HEK293 (cell line): ENCODE results near the gene CADPS2.

Experiments
- BCL11A ChIP-seq: fragments of 450-650 bp; formaldehyde crosslinking; IDR thresholded peaks from 2 replicates; pipeline ENCODE4 v1.5.1; 2016; ENCODE audit warnings: low read depth, missing biosample characterization, missing genetic modification characterization
- BCL11B ChIP-seq: fragments of 450-650 bp; formaldehyde crosslinking; IDR thresholded peaks from 2 replicates; pipeline ENCODE4 v1.5.1; 2016; ENCODE audit warnings: low read depth, missing biosample characterization, missing genetic modification characterization
- HOXC10 ChIP-seq: sonication (generic); formaldehyde crosslinking; IDR thresholded peaks from 2 replicates; pipeline ENCODE4 v1.8.1; 2023; ENCODE audit warnings: mild to moderate bottlenecking, missing genetic modification reagents
- MYNN ChIP-seq: fragments of 450-650 bp; formaldehyde crosslinking; IDR thresholded peaks from 2 replicates; pipeline ENCODE4 v1.5.1; 2016; ENCODE audit warnings: missing biosample characterization, missing genetic modification characterization, borderline replicate concordance
- OSR2 ChIP-seq: fragments of 450-650 bp; formaldehyde crosslinking; IDR thresholded peaks from 2 replicates; pipeline ENCODE4 v1.5.1; 2016; ENCODE audit warnings: missing biosample characterization, missing genetic modification characterization
- TCF7L2 ChIP-seq: IDR thresholded peaks from 2 replicates; pipeline ENCODE4 v1.6.1; 2011; ENCODE audit warnings: low read depth, mild to moderate bottlenecking, inconsistent platforms, low read length, moderate library complexity, borderline replicate concordance
- TRIM28 ChIP-seq: IDR thresholded peaks from 2 replicates; pipeline ENCODE4 v1.6.1; 2011; ENCODE audit warnings: low read length, control low read depth, borderline replicate concordance
- ZBTB8A ChIP-seq: fragments of 450-650 bp; formaldehyde crosslinking; IDR thresholded peaks from 2 replicates; pipeline ENCODE4 v1.5.1; 2016; ENCODE audit warnings: missing biosample characterization, missing genetic modification characterization
- ZNF121 ChIP-seq: fragments of 450-650 bp; formaldehyde crosslinking; IDR thresholded peaks from 2 replicates; pipeline ENCODE4 v1.5.1; 2016; ENCODE audit warnings: missing biosample characterization, missing genetic modification characterization
- ZNF155 ChIP-seq: fragments of 450-650 bp; formaldehyde crosslinking; IDR thresholded peaks from 2 replicates; pipeline ENCODE4 v1.5.1; 2016; ENCODE audit warnings: missing biosample characterization, missing genetic modification characterization
- ZNF174 ChIP-seq: fragments of 450-650 bp; formaldehyde crosslinking; IDR thresholded peaks from 2 replicates; pipeline ENCODE4 v1.5.0; 2017; ENCODE audit warnings: missing biosample characterization, mild to moderate bottlenecking, missing genetic modification characterization
- ZNF184 ChIP-seq: fragments of 450-650 bp; IDR thresholded peaks from 2 replicates; pipeline ENCODE4 v1.5.1; 2018; ENCODE audit warnings: missing biosample characterization, mild to moderate bottlenecking, missing genetic modification characterization
- ZNF19 ChIP-seq: fragments of 450-650 bp; formaldehyde crosslinking; IDR thresholded peaks from 2 replicates; pipeline ENCODE4; 2016; ENCODE audit warnings: missing biosample characterization, missing genetic modification characterization, low read depth
- ZNF223 ChIP-seq: fragments of 450-650 bp; formaldehyde crosslinking; IDR thresholded peaks from 2 replicates; pipeline ENCODE4 v1.5.1; 2016; ENCODE audit warnings: missing biosample characterization, missing genetic modification characterization
- ZNF274 ChIP-seq, 2 experiments: fragments of 200-500 bp in 1 of 2; fragments of 450-650 bp in 1 of 2; sonication (Bioruptor generic) in 1 of 2; formaldehyde crosslinking in 1 of 2; IDR thresholded peaks; 2 replicates each; pipeline versions ENCODE4 v1.5.1 to v1.6.1; 2014 to 2016; ENCODE audit warnings: borderline replicate concordance in 1 of 2, inconsistent platforms in 1 of 2, low read length in 1 of 2, missing biosample characterization in 1 of 2, missing genetic modification characterization in 1 of 2
- ZNF416 ChIP-seq: fragments of 450-650 bp; formaldehyde crosslinking; IDR thresholded peaks from 2 replicates; pipeline ENCODE4 v1.5.1; 2016; ENCODE audit warnings: missing biosample characterization, missing genetic modification characterization
- ZNF529 ChIP-seq: fragments of 450-650 bp; formaldehyde crosslinking; IDR thresholded peaks from 2 replicates; pipeline ENCODE4 v1.5.1; 2017; ENCODE audit warnings: missing genetic modification characterization, missing biosample characterization; ENCODE audit not compliant: insufficient replicate concordance
- ZNF530 ChIP-seq: fragments of 450-650 bp; formaldehyde crosslinking; IDR thresholded peaks from 2 replicates; pipeline ENCODE4 v1.5.1; 2016; ENCODE audit warnings: low read depth, missing biosample characterization, missing genetic modification characterization
- ZNF555 ChIP-seq: fragments of 450-650 bp; formaldehyde crosslinking; conservative IDR thresholded peaks from 2 replicates; pipeline ENCODE4 v1.5.1; 2017; ENCODE audit warnings: missing biosample characterization, mild to moderate bottlenecking, missing genetic modification characterization, inconsistent platforms
- ZNF585B ChIP-seq: fragments of 450-650 bp; formaldehyde crosslinking; IDR thresholded peaks from 2 replicates; pipeline ENCODE4 v1.5.1; 2016; ENCODE audit warnings: missing biosample characterization, missing genetic modification characterization
- ZNF610 ChIP-seq: fragments of 450-650 bp; formaldehyde crosslinking; IDR thresholded peaks from 2 replicates; pipeline ENCODE4 v1.5.1; 2016; ENCODE audit warnings: missing biosample characterization, missing genetic modification characterization, borderline replicate concordance
- ZNF621 ChIP-seq: fragments of 450-650 bp; formaldehyde crosslinking; IDR thresholded peaks from 2 replicates; pipeline ENCODE4 v1.5.1; 2017; ENCODE audit warnings: missing biosample characterization, missing genetic modification characterization
- ZNF658 ChIP-seq: fragments of 450-650 bp; formaldehyde crosslinking; IDR thresholded peaks from 2 replicates; pipeline ENCODE4; 2016; ENCODE audit warnings: missing biosample characterization, missing genetic modification characterization
- TF ChIP-seq, protein P1 (sequence below): fragments of 450-650 bp; formaldehyde crosslinking; IDR thresholded peaks from 2 replicates; pipeline ENCODE4 v1.5.1; 2016; ENCODE audit warnings: missing biosample characterization, missing genetic modification characterization
- TF ChIP-seq, protein P2 (sequence below): fragments of 450-650 bp; formaldehyde crosslinking; IDR thresholded peaks from 2 replicates; pipeline ENCODE4 v1.5.1; 2016; ENCODE audit warnings: missing biosample characterization, missing genetic modification characterization, borderline replicate concordance
- TF ChIP-seq, protein P3 (sequence below): fragments of 450-650 bp; IDR thresholded peaks from 2 replicates; pipeline ENCODE4 v1.5.1; 2018; ENCODE audit warnings: missing biosample characterization, mild to moderate bottlenecking, missing genetic modification characterization
- TF ChIP-seq, protein P4 (sequence below): fragments of 450-650 bp; formaldehyde crosslinking; IDR thresholded peaks from 2 replicates; pipeline ENCODE4 v1.5.1; 2016; ENCODE audit warnings: missing biosample characterization, missing genetic modification characterization
- TF ChIP-seq, protein P5 (sequence below): fragments of 450-650 bp; formaldehyde crosslinking; IDR thresholded peaks from 2 replicates; pipeline ENCODE4 v1.5.1; 2016; ENCODE audit warnings: missing biosample characterization, missing genetic modification characterization
- TF ChIP-seq, protein P6 (sequence below): fragments of 450-650 bp; formaldehyde crosslinking; IDR thresholded peaks from 2 replicates; pipeline ENCODE4 v1.5.1; 2016; ENCODE audit warnings: missing biosample characterization, missing genetic modification characterization

The CADPS2 gene

DNA sequence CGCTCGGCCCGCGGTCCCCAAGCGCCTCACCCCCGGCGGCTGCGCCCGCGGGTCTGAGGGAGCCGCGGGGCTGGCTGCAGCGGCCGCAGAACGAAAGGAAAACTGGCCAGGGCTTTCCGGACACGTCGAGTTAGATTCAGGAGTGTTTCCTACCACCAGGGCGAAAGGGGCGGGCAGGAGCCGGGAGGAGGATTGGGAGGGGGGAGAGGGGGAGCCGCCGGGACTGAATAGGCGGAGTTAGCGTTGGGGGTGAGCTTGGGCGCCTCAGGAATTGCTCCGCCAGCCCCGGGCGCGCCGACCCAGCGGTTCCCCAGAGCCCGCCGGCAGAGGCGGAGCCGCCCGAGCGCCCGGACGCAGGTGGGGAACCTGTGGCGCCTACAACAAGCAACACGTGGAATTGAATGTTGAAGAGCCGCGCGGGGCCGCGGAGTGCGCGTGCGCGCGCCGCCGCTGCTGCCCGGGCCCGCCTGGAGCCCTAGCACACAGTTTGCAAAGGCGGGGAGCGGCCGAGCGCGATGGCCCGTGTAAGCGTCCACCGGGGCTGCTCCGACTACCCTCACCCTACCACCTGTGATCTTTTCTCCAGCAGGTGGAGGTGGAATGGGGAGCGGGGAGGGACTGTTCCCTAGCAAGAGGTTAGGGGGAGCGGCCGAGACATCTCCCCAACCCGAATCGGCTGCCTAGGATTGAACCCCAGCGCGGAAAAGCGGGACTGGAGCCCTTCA is at the start of gene CADPS2 (continued):
- TF ChIP-seq, protein P1, sequence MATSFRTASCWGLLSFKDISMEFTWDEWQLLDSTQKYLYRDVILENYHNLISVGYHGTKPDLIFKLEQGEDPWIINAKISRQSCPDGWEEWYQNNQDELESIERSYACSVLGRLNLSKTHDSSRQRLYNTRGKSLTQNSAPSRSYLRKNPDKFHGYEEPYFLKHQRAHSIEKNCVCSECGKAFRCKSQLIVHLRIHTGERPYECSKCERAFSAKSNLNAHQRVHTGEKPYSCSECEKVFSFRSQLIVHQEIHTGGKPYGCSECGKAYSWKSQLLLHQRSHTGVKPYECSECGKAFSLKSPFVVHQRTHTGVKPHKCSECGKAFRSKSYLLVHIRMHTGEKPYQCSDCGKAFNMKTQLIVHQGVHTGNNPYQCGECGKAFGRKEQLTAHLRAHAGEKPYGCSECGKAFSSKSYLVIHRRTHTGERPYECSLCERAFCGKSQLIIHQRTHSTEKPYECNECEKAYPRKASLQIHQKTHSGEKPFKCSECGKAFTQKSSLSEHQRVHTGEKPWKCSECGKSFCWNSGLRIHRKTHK (tag by site-specific recombination): no peak
- TF ChIP-seq ZNF416 (tag by site-specific recombination): no peak
- no peak for TF ChIP-seq TCF7L2
- TF ChIP-seq TRIM28: no peak
- TF ChIP-seq, protein P2, sequence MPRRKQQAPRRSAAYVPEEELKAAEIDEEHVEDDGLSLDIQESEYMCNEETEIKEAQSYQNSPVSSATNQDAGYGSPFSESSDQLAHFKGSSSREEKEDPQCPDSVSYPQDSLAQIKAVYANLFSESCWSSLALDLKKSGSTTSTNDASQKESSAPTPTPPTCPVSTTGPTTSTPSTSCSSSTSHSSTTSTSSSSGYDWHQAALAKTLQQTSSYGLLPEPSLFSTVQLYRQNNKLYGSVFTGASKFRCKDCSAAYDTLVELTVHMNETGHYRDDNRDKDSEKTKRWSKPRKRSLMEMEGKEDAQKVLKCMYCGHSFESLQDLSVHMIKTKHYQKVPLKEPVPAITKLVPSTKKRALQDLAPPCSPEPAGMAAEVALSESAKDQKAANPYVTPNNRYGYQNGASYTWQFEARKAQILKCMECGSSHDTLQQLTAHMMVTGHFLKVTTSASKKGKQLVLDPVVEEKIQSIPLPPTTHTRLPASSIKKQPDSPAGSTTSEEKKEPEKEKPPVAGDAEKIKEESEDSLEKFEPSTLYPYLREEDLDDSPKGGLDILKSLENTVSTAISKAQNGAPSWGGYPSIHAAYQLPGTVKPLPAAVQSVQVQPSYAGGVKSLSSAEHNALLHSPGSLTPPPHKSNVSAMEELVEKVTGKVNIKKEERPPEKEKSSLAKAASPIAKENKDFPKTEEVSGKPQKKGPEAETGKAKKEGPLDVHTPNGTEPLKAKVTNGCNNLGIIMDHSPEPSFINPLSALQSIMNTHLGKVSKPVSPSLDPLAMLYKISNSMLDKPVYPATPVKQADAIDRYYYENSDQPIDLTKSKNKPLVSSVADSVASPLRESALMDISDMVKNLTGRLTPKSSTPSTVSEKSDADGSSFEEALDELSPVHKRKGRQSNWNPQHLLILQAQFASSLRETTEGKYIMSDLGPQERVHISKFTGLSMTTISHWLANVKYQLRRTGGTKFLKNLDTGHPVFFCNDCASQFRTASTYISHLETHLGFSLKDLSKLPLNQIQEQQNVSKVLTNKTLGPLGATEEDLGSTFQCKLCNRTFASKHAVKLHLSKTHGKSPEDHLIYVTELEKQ (tag by site-specific recombination): no peak
- no peak for TF ChIP-seq ZNF529 (tag by site-specific recombination)
- no peak for TF ChIP-seq ZNF19 (tag by site-specific recombination)
- TF ChIP-seq BCL11A: no peak
- TF ChIP-seq ZBTB8A (tag by site-specific recombination): peak; percentile 98
- TF ChIP-seq, protein P3, sequence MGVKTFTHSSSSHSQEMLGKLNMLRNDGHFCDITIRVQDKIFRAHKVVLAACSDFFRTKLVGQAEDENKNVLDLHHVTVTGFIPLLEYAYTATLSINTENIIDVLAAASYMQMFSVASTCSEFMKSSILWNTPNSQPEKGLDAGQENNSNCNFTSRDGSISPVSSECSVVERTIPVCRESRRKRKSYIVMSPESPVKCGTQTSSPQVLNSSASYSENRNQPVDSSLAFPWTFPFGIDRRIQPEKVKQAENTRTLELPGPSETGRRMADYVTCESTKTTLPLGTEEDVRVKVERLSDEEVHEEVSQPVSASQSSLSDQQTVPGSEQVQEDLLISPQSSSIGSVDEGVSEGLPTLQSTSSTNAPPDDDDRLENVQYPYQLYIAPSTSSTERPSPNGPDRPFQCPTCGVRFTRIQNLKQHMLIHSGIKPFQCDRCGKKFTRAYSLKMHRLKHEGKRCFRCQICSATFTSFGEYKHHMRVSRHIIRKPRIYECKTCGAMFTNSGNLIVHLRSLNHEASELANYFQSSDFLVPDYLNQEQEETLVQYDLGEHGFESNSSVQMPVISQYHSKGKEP (tag by site-specific recombination): peak; percentile 6; the same call in 1 of the 2 replicates
- TF ChIP-seq ZNF274 (IDR thresholded peaks at IDR 0.05; ENCODE audit: low read length): no peak
- no peak for TF ChIP-seq ZNF274 (tag by site-specific recombination; IDR thresholded peaks at IDR 0.05; ENCODE audit: borderline replicate concordance)
- TF ChIP-seq ZNF658: no peak
- TF ChIP-seq ZNF530 (tag by site-specific recombination): no peak
- TF ChIP-seq ZNF621 (tag by site-specific recombination): no peak
- TF ChIP-seq ZNF174 (tag by site-specific recombination): no peak
- no peak for TF ChIP-seq OSR2 (tag by site-specific recombination)
- TF ChIP-seq BCL11B (tag by site-specific recombination): no peak
- TF ChIP-seq ZNF585B (tag by site-specific recombination): no peak
- TF ChIP-seq, protein P4, sequence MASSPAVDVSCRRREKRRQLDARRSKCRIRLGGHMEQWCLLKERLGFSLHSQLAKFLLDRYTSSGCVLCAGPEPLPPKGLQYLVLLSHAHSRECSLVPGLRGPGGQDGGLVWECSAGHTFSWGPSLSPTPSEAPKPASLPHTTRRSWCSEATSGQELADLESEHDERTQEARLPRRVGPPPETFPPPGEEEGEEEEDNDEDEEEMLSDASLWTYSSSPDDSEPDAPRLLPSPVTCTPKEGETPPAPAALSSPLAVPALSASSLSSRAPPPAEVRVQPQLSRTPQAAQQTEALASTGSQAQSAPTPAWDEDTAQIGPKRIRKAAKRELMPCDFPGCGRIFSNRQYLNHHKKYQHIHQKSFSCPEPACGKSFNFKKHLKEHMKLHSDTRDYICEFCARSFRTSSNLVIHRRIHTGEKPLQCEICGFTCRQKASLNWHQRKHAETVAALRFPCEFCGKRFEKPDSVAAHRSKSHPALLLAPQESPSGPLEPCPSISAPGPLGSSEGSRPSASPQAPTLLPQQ (tag by site-specific recombination): peak; percentile 67; the same call in 1 of the 2 replicates
- TF ChIP-seq ZNF555 (tag by site-specific recombination): no peak
- TF ChIP-seq ZNF121 (tag by site-specific recombination): peak; percentile 90
- TF ChIP-seq, protein P5, sequence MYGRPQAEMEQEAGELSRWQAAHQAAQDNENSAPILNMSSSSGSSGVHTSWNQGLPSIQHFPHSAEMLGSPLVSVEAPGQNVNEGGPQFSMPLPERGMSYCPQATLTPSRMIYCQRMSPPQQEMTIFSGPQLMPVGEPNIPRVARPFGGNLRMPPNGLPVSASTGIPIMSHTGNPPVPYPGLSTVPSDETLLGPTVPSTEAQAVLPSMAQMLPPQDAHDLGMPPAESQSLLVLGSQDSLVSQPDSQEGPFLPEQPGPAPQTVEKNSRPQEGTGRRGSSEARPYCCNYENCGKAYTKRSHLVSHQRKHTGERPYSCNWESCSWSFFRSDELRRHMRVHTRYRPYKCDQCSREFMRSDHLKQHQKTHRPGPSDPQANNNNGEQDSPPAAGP: no peak
- TF ChIP-seq ZNF223 (tag by site-specific recombination): no peak
- TF ChIP-seq ZNF610 (tag by site-specific recombination): 0 out of 2 replicates have a peak, but pooled peaks have one; percentile 9
- no peak for TF ChIP-seq MYNN (tag by site-specific recombination)
- no peak for TF ChIP-seq ZNF155 (tag by site-specific recombination)
- TF ChIP-seq, protein P6, sequence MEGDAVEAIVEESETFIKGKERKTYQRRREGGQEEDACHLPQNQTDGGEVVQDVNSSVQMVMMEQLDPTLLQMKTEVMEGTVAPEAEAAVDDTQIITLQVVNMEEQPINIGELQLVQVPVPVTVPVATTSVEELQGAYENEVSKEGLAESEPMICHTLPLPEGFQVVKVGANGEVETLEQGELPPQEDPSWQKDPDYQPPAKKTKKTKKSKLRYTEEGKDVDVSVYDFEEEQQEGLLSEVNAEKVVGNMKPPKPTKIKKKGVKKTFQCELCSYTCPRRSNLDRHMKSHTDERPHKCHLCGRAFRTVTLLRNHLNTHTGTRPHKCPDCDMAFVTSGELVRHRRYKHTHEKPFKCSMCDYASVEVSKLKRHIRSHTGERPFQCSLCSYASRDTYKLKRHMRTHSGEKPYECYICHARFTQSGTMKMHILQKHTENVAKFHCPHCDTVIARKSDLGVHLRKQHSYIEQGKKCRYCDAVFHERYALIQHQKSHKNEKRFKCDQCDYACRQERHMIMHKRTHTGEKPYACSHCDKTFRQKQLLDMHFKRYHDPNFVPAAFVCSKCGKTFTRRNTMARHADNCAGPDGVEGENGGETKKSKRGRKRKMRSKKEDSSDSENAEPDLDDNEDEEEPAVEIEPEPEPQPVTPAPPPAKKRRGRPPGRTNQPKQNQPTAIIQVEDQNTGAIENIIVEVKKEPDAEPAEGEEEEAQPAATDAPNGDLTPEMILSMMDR (tag by site-specific recombination): peak; percentile 24; the same call in 1 of the 2 replicates
- no peak for TF ChIP-seq ZNF184 (tag by site-specific recombination)
- no peak for TF ChIP-seq HOXC10 (CRISPR knock-in tag)
